WERI-Rb-1 (cell line): ENCODE results near the gene HHIPL2.
A peak's percentile ranks its signal among the peaks of the same experiment; 100 is the strongest.

ENCODE experiments used
- DNase-seq: peaks from one replicate; pipeline ENCODE4 v3.0.0-alpha.2; 2020
- H3K27ac ChIP-seq: fragments of 250-450 bp; sonication (Bioruptor Pico); 2 replicates; pipeline ENCODE4 v1.5.1; 2020; ENCODE audit warnings: mild to moderate bottlenecking, moderate library complexity
- H3K27me3 ChIP-seq: fragments of 250-450 bp; sonication (Bioruptor Pico); 2 replicates; pipeline ENCODE4 v1.5.1; 2021; ENCODE audit warnings: mild to moderate bottlenecking, low read depth, moderate library complexity; ENCODE audit not compliant: insufficient read depth, severe bottlenecking
- H3K36me3 ChIP-seq: fragments of 250-450 bp; sonication (Bioruptor Pico); 2 replicates; pipeline ENCODE4 v1.5.1; 2020; ENCODE audit warnings: mild to moderate bottlenecking, moderate library complexity
- H3K4me3 ChIP-seq: 2 replicates; pipeline ENCODE4 v1.5.1; 2011; ENCODE audit warnings: low read depth, mild to moderate bottlenecking, control low read depth, low read length
- H3K9me3 ChIP-seq: fragments of 250-450 bp; sonication (Bioruptor Pico); 2 replicates; pipeline ENCODE4 v1.5.1; 2021; ENCODE audit warnings: mild to moderate bottlenecking, moderate library complexity; ENCODE audit not compliant: severe bottlenecking
- CTCF ChIP-seq: IDR thresholded peaks from 2 replicates; pipeline ENCODE4 v1.5.1; 2011; ENCODE audit warnings: low read depth, mild to moderate bottlenecking, control low read depth, inconsistent platforms, low read length

HHIPL2 gene

GRCh38 chr1:222547260-222547614 lies 667 bp downstream of the HHIPL2 start:
- DNase-seq = no peak
- Histone ChIP-seq H3K4me3 (no peak overlapping the region), H3K27ac (no peak overlapping the region), H3K9me3 (no peaks in the 10 kb centered on the region), H3K27me3 (no peaks in the 10 kb centered on the region), H3K36me3 (no peaks in the 10 kb centered on the region)
- TF ChIP-seq CTCF = no peak

- DNase-seq = peak; percentile 15
- Histone ChIP-seq H3K27ac (no peak overlapping the region), H3K36me3 (no peaks in the 10 kb centered on the region), H3K4me3 (no peak overlapping the region), H3K27me3 (no peaks in the 10 kb centered on the region), H3K9me3 (no peaks in the 10 kb centered on the region)
- TF ChIP-seq CTCF = no peak
These were observed 1.2 kb downstream of the HHIPL2 start for GRCh38 chr1:222546548-222547259.

GRCh38 chr1:222546091-222546490 lies 1.8 kb downstream of the HHIPL2 start:
- no peak for TF ChIP-seq CTCF
- Histone ChIP-seq H3K4me3 (no peak overlapping the region), H3K27me3 (no peaks in the 10 kb centered on the region), H3K27ac (no peak overlapping the region), H3K9me3 (no peaks in the 10 kb centered on the region), H3K36me3 (no peaks in the 10 kb centered on the region)
- no peak for DNase-seq

- TF ChIP-seq CTCF = no peak
- H3K27ac ChIP-seq = no peak overlapping the region
- no peaks in the 10 kb centered on the region for H3K36me3 ChIP-seq
- H3K9me3 ChIP-seq = no peaks in the 10 kb centered on the region
- H3K4me3 ChIP-seq = no peak overlapping the region
- DNase-seq = no peak
- H3K27me3 ChIP-seq = no peaks in the 10 kb centered on the region
These were observed 4.1 kb downstream of the HHIPL2 start for GRCh38 chr1:222543817-222544216.

- Histone ChIP-seq H3K27ac (no peak overlapping the region), H3K4me3 (no peak overlapping the region), H3K36me3 (no peaks in the 10 kb centered on the region), H3K9me3 (no peaks in the 10 kb centered on the region), H3K27me3 (no peaks in the 10 kb centered on the region)
- TF ChIP-seq CTCF = no peak
- no peak for DNase-seq
These were observed 7.3 kb downstream of the HHIPL2 start for GRCh38 chr1:222540598-222540995.

- Histone ChIP-seq H3K27ac (no peak overlapping the region), H3K4me3 (no peak overlapping the region), H3K36me3 (no peaks in the 10 kb centered on the region), H3K9me3 (no peaks in the 10 kb centered on the region), H3K27me3 (no peaks in the 10 kb centered on the region)
- no peak for TF ChIP-seq CTCF
- DNase-seq = no peak
These were observed 7.8 kb downstream of the HHIPL2 start for GRCh38 chr1:222539951-222540597.
